DND-41 (cell line): Measurements from ENCODE around the gene BBS12.

ENCODE experiments used
- EZH2 ChIP-seq: IDR thresholded peaks from 3 replicates; pipeline ENCODE4 v1.6.1; 2012; ENCODE audit warnings: borderline replicate concordance, low read depth, mild to moderate bottlenecking, moderate library complexity, low read length, inconsistent platforms; ENCODE audit not compliant: severe bottlenecking
- TF ChIP-seq, protein P1 (sequence below): IDR thresholded peaks from 2 replicates; pipeline ENCODE4 v1.5.1; 2012; ENCODE audit warnings: borderline replicate concordance, low read length, moderate library complexity, mild to moderate bottlenecking; ENCODE audit not compliant: poor library complexity, severe bottlenecking; ENCODE audit errors: extremely low read depth

DNA sequence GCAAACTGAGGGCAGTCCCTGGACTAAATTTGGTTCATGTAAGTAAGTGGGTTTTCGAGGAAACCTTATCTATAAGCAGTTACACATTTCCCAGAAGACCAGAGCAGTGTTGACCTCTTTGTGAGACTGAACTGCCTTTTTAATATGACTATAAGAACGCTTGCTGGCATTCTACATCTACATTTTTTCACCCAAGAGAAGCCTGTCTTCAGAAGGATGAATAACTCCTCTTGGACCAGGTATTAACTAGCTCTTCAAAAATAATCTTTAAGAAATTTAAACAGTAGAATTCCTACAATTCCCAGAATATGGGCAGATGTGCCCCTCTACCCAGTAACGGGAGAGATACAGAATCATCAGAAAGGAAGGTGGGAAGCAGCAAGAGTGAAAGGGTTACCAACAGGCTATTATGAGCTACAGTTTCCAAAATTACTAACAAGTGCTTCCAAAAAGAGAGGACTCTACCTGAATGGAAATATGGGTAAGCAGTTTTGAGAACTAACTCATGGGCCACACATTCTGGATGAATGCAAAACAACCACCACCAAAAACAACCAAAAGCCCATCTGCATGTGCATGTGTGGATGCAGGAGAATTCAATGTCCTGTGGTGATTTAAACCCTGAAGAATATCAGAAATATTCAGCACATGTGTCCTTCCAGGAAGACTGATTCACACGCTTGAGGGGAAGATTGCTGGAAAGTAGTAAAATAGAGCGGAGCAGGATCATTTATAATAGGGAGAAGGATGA, 17.4 kb downstream of the BBS12 start:
- TF ChIP-seq, protein P1, sequence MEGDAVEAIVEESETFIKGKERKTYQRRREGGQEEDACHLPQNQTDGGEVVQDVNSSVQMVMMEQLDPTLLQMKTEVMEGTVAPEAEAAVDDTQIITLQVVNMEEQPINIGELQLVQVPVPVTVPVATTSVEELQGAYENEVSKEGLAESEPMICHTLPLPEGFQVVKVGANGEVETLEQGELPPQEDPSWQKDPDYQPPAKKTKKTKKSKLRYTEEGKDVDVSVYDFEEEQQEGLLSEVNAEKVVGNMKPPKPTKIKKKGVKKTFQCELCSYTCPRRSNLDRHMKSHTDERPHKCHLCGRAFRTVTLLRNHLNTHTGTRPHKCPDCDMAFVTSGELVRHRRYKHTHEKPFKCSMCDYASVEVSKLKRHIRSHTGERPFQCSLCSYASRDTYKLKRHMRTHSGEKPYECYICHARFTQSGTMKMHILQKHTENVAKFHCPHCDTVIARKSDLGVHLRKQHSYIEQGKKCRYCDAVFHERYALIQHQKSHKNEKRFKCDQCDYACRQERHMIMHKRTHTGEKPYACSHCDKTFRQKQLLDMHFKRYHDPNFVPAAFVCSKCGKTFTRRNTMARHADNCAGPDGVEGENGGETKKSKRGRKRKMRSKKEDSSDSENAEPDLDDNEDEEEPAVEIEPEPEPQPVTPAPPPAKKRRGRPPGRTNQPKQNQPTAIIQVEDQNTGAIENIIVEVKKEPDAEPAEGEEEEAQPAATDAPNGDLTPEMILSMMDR: no peak
- no peak for TF ChIP-seq EZH2
